GM19395 (cell line): ENCODE results near the gene ASB11.
"Not testable (repeated sequence)": the region's sequence is repeated elsewhere in the genome, so short reads cannot be mapped to it uniquely, and the experiment has no call there.

Experiments
- ATAC-seq: cut with Tn5 transposase; IDR thresholded peaks from one replicate; pipeline ENCODE4 v1.9.1; 2021; ENCODE audit warnings: mild to moderate bottlenecking, moderate library complexity; ENCODE audit not compliant: unreplicated experiment

Gene ASB11

DNA sequence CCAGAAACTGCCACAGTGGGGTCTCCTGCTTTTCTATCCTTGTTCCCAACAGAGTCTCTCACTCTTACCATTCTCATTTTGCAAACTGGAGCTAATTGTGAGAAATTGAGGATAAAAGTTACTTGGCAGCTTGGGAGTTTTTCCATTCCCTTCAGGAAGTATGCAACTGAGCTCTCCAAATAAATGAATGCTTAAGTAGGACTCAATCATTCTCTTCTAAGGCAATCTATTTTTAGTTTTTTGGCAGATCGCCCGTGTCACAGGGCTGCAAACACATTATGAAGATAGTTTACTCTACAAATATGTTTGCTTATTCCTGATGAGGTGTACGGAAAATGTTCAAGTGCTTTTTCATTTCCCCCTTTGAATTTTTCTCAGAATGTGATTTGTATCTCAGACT, 5.3 kb downstream of the ASB11 start:
- ATAC-seq, result no peak

DNA sequence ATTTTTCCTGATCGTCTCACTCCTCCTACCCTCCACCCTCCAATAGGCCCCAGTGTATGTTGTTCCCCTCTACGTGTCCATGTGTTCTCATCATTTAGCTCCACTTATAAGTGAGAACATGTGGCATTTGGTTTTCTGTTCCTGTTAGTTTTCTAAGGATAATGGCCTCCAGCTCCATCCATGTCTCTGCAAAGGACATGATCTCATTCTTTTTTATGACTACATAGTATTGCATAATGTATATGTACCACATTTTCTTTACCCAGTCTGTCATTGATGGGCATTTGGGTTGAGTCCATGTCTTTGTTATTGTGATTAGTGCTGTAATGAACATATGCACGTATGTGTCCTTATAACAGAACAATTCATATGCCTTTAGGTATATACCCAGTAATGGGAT, 9.5 kb downstream of the ASB11 start:
- not testable (repeated sequence) for ATAC-seq

DNA sequence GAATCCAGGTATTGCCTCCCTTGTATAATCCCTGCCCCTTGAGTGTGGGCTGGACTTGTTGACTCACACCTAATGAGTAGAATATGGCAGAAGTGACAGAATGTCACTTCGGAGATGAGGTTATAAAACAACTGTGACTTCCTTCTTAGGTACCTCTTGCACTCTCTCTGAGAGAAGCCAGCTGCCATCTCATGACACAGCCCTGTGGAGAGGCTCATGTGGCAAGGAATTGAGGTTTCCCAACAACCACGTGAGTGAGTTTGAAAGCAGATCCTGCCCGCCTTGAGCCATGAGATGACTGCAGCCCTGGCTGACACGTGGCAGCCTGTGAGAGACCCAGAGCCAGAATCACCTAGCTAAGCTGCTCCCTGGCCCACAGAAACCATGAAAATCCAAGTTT, 13.5 kb downstream of the ASB11 start:
- peak; percentile 38 for ATAC-seq

DNA sequence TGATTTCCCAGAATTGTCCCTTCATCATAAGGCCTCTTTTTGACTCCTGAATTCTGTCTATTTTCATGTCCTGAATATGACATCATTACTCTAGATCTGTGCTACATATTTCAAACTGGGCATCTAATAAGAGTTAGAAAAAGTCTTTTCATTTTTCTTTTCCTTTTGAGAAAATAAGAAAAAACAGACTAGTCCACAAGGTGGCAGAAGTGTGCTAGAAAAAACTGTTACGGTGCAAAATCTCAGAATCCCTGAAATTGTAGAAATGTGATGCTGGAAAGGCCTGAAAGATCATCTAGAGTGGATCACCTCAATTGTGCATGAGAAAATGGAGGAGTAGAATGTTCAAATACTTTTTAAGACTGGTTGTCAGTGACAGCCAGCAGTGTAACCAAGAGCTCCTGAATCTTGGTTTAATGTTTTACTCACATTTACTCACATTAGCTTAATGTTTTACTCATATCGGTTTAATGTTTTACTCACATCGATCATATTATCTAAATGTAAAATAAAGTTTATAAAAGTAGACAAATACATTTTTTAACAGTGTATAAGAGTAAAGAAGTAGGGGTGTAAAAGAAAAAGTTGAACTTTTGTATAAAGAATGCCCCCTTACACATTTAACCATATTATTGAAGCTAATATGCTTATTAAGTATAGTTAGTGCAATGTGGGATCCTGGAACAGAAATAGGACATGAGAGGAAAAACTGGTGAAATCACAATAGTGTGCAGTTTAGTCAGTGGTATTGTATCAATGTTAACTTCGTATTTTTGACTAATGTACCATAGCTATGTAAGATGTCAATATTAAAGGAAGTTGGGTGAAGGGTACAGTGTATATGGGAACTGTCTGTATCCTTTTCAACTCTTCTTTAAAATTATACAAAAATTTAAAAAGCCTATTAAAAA, 15.2 kb downstream of the ASB11 start:
- ATAC-seq, result no peak

DNA sequence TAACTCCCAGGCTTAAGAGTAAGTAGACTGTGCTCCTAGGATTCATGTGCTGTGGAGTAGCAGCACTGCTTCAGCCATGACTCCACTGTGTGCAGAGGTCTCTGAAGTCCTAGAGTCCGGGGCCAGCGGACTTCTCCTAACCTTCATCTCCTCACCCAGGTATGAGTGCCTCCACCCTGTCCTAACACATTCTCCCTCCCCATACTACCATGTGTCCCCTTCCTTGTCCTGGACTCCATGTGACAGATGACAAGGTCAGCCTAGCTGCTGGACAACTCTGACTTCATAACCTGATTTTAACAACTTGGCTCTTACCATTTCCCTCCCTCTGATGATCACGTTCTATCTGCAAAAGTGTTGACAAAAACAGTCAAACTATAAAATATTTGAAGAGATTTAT, 16.7 kb downstream of the ASB11 start:
- no peak for ATAC-seq

DNA sequence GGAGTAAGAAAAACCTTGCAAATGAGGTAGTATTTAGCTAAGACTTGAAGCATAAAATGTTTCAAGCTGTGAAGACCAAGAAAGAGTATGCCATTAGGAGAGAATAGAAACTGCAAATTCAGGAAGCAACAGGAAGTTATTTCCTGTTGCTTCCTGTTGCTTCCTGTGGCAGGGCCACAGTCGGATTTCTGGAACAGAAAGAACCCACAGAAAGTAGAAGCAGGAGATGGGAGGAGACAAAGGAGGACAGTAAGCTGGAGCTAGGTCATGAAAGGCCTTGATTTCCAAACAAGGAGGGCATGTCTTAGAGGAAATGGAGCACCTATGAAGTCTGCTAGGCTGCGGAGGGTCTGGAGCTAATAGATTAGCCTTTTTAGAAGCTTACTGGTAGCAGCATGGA, 17.2 kb downstream of the ASB11 start:
- no peak for ATAC-seq

DNA sequence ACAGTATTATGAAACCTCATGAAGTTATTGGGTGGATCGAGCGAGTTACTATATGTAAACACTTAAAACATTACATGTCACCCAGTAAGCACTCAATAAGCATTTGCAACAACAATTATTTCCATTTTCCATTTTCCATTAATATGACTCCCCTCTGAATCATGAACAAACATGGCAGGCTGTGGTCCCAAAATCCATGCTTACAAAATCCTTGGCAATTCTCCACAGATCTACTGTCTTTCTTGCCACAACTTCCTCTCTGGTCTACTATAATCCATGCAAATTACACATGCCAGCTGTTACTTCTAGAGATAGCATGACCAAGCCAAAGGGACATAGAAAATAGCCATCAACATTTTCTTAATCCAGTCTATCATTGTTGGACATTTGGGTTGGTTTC, 22.0 kb downstream of the ASB11 start:
- no peak for ATAC-seq

DNA sequence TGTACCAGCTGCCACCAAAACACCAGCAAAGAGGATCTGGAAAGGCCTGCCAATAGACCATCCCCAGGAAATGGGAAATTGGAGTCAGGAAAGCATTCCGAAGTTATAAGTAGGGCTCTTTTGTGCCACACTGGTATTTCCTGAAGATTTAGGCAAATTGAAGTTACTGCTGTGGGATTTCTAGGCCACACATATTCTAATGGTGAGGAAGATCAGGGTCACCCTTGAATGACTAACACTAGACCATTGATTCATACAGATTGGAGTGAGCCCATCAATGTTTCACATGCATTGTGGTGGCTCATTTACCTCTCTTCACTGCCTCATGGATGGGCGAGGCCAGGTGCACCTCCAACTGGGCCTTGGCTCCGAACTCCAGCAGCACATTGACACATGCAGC, 22.6 kb downstream of the ASB11 start:
- ATAC-seq, result no peak

DNA sequence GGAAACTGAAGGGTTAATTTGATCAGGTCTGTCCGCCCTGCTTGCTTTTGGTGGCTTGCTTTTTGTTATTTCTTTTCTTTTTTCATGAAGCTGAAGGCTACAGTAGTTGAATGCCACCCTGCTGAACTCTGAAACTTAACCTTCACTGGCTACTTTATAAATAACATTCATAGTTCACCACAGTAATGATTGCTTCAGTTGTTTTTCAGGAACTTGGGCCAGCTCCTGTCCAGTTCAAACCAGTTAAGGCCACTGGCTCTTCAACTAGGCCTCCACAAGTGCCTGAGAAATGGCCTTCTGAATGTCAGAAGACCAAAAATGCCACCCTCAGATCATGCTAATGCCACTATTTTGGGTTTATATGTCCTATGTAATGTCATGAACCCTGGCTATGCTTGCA, 37.8 kb downstream of the ASB11 start:
- no peak for ATAC-seq

DNA sequence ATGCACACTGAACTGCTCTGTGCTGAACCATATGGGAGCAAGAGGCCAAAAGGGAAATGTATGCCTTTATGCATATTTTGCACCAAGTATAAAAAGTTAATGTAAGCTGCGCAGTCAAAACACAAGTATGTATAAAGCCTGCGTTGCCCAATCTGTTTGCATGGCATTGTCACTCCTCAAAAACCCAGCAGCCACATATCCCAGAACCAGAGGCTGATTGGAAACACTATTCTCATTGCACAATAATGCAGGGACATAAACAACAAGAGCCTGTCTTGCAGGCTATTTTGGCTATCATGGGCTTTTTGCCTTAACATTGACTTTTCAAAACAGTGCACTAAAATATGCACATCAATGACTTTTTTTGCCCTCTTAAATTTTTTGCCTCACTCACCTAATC, 40.5 kb downstream of the ASB11 start:
- no peak for ATAC-seq

DNA sequence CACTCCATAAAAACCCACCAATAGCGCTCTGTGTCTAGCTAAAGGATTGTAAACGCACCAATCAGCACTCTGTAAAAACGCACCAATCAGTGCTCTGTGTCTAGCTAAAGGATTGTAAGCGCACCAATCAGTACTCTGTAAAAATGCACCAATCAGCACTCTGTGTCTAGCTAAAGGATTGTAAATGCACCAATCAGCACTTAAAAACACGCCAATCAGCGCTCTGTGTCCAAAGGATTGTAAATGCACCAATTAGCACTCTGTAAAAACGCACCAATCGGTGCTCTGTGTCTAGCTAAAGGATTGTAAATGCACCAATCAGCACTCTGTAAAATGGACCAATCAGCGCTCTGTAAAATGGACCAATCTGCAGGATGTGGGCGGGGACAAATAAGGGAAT, 42.2 kb downstream of the ASB11 start:
- not testable (repeated sequence) for ATAC-seq

DNA sequence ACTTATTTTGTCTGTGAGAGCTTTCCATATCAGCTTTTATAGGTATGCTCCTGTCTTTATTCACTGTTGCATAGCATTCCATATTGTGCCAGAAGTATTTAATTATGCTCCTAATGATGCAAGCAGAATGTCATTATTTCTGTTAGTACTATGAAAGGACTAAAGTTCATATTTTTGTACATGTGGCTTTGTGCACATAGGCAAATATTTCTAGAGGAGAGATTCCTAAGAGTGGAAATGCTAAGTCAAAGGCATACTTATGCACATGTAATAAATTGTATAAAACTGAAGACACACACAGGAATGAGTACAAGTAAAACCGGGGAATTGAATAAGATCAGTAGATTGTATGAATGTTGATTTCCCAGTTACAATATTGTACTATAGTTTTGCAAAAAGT, 43.7 kb downstream of the ASB11 start:
- ATAC-seq, result no peak

DNA sequence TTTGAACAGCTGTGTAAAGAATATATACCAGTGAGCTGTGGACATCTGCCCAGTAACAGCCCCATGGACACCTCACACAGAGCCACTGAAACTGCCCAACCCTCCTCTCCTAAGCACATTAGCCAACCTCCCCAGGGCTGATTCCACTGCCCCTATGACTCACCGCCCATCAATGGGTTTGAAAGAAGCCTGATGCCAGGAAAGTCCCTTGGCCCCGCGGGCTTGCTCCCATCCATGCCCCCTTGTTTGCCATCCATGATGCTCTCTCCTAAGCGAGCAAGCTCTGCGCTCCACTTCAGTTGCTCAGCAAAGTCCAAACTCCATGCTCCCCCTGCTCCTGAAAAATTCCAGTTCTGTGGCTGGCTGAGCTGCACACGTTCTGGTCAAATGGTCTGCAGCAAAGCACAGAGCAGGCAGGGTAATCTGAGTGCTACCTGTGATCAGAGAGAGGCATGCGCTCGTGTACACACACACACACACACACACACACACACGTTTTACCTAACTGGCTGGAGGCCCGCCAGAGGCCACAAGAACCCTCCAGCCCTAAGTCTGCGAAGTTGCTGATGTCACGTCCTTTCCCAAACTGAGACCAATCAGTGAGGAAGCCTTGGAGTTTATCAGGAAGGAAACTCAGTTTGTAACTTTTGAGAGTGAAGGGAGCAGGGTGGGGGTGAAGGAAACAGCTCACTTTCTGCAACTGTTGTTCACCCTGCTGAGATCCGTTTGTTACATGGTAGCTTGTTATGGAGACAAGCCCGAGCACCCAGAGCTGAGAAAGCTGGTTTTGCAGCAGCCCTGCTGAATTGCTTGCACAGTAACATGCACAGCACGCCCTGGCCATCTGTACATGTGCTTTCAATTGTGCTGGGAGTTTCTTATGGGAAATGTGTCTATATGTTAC, 45.6 kb downstream of the ASB11 start, which contains the start of gene ASB9:
Gene ASB9, minus strand, starts transcription at position 466 of the 904 bp plus-strand sequence. Its CDS starts 209 bp downstream, at position 257.
- ATAC-seq, result peak; percentile 58

DNA sequence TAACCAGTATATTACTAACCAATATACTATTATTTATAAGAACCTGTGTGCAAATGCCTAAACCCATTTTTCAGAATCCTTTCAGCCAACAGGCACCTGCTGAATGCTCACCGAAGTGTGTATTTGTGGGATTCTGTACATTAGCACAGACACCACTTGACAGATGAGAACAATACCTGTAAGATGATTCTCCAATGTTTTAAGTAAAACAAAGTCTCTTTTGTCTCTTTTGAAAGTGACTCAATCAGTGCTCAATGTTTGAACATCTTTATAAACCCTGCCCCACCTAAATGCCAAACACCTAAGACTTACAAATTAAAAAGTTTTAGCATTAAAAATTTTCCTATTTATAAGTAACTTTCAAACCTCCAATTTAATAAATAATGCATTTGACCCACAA, 46.3 kb downstream of the ASB11 start:
- no peak for ATAC-seq

DNA sequence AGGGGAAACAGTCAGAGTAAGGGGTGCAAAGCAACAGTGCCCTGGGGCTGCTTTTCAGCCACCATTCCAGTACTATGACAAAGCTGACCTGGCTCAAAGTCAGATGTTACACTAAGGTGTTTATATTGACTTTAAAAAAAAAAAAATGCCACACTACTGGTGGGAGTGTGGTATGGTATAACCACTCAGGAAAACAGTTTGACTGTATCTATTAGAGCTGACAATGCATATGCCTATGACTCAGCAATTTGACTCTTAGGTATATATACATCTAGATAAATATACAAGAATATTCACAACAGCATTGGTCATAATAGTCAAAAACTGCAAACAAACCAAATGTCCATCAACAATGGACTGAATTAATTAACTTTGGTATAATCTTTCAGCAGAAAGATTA, 60.6 kb downstream of the ASB11 start:
- ATAC-seq, result no peak

DNA sequence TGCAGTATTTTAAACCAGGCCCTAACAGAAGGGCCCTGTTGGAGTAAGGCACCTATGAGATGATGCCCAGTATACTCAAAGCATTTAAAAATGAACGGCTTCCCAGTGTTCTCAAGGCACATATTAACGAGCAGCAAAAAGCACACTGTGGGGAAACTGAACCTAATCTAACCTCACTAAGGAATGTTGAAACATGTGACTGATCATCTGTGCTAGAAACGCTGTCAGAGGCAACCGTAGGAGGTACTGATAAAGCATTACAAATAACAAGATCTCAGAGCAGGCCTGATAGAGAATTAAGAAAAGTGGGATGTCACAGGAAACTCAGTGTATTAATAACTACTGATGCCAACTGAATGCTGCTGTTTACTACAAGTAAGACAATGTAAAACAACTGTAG, 69.5 kb downstream of the ASB11 start:
- no peak for ATAC-seq

DNA sequence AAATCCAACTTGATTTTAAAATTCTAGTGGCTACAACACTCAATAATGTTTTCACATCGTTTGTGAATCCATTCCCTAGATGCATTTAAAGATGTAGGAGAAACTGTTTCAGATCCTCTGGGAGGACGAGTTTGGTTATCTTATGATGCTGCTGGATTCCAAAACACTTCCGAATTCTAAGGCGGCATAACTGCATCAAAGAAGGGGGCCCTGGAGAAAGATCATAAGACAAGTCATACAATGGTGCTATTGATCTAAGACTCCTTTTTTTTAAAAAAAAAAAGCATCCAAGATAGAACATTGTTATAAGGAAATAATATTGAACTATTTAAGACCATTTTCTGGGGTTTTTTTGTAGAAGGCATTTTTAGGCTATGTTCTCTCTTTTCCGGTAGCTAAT, 71.0 kb downstream of the ASB11 start:
- no peak for ATAC-seq

DNA sequence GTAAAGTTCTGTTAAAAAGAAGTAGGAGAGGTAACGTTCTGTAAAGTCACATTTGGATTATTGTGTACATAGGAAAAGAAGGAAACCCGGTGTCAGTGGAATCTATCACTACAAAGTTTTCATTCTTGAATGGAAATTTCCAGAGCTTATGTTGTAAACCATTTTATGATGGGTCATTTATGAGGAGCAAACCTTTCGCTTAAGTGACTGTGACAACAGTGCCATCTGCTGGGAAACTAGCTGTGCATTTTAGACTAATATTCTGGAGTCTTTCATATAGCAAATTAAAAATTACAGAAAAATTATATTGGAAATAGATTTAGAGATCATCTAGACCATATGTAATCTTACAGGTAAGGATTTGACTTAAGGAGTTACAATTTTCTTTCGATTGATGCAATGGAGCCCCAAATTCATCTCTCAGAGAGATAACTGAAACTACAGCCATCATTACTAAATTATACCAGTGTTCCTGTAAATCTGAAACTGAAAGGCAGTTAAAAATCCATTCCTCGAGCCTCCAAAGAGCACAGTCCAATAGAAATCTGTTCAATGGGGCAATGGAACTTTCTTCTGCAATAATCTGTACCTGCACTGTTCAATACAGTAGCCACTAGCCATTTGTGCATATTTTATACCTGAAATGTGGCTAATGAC, 72.4 kb downstream of the ASB11 start:
- no peak for ATAC-seq

DNA sequence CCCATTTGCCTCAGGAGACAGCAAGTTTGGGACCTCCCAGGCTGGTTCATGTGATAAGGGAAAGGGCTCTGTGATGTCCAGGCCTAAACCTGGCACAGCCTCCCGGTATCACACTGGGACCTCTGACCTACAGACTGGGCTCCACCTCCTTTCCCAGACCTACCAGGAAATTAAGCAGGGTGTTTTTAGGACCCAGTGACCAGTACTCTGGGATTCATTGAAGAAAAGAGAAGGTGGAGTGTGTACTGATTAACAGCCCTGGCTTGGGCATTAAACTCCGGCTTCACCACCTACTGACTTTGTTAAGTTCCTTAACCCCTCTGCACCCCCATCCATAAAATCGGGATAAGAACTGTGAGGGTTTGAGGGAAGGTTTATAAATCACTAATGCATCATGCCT, 74.1 kb downstream of the ASB11 start:
- ATAC-seq, result no peak

DNA sequence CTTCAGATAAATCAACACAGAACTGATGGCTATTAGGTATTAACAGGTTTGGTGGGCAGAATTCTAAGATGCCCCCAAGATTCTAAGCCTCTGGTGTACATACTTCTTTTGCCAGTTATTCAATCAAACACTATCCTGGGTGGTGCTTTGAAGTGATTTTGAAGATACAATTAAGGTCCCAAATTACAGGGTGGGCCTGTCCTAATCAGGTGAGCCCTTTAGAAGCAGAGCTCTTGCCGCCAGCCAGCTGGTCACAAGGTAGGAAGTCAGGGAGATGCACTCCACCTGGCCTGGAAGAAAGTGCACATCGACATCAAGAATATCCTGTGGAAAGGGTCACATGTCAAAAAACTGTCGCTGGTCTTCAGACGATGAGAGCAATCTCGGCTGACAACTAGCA, 75.0 kb downstream of the ASB11 start:
- no peak for ATAC-seq

DNA sequence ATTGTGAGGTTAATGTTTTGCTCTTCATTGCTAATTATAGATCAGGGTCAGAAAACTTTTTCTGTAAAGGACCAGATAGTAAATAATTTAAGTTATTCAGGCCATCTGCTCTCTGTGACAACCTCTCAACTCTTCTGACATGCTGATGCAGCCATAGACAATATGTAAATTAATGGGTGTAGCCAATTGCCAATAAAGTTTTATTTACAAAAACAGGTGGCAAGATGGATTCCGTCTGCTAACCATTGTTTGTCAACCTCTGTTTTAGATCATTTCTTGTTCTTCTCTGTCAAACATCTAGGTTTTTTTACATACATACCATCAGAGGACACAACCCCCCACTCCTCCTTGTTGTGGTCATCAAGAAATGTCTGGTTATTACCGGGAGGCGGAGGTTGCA, 79.3 kb downstream of the ASB11 start:
- no peak for ATAC-seq
